Measurements from ENCODE around the gene DOCK1. TPM values are rescaled to one million over a fixed set of nuclear protein-coding genes. Genes with fewer than 3 reads are reported as not detected.

DOCK1 gene
- total RNA-seq, 1 donor from 2014 or later, result 57.8 TPM

DNA sequence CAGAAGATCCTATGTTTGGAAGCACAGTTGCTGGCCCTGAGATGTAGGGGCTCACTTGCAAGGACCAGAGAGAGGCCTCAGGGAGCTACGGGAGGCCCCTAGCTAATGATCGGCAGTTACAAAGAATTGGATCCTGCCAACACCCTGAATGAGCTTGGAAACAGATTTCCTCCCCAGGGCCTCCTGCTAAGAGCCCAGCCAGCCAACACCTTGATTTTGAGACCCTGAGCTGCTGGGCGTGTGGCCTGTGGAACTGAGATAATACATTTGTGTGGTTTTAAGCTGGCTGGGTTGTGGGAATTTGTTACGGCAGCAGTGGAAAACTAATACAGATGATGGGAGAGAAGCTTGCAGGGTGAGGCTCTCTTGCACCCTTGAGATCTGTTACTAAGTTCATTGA is 3.9 kb downstream of the DOCK1 start:
- TF ChIP-seq CTCF (IDR thresholded peaks at IDR 0.05), result no peak
- H3K9me3 Mint-ChIP-seq (ENCODE audit: low read depth), result no peaks in the 10 kb centered on the region
- H3K4me1 Mint-ChIP-seq (ENCODE audit: low read depth), result peaks cover 23% of the 10 kb centered on the region
- no peak overlapping the region for H3K27ac Mint-ChIP-seq (ENCODE audit: unreplicated experiment)
- peak; percentile 22 for DNase-seq (ENCODE audit: low spot score)
- H3K36me3 Mint-ChIP-seq (ENCODE audit: low read depth), result no peaks in the 10 kb centered on the region
- no peak overlapping the region for H3K4me3 Mint-ChIP-seq (ENCODE audit: unreplicated experiment)
- H3K27me3 Mint-ChIP-seq (ENCODE audit: low read depth), result no peaks in the 10 kb centered on the region

GRCh38 chr10:126910196-126910595 is 5.0 kb downstream of the DOCK1 start:
- Mint-ChIP-seq H3K27ac (ENCODE audit: unreplicated experiment) (no peak overlapping the region), H3K4me3 (ENCODE audit: unreplicated experiment) (no peak overlapping the region), H3K36me3 (ENCODE audit: low read depth) (no peaks in the 10 kb centered on the region), H3K27me3 (ENCODE audit: low read depth) (no peaks in the 10 kb centered on the region), H3K4me1 (ENCODE audit: low read depth) (peaks cover 16% of the 10 kb centered on the region), H3K9me3 (ENCODE audit: low read depth) (no peaks in the 10 kb centered on the region)
- DNase-seq (ENCODE audit: low spot score), result no peak
- TF ChIP-seq CTCF (IDR thresholded peaks at IDR 0.05), result no peak

GRCh38 chr10:126910798-126911197 is 5.6 kb downstream of the DOCK1 start:
- TF ChIP-seq CTCF (IDR thresholded peaks at IDR 0.05), result no peak
- H3K4me1 Mint-ChIP-seq (ENCODE audit: low read depth), result peaks cover 17% of the 10 kb centered on the region
- DNase-seq (ENCODE audit: low spot score), result no peak
- no peaks in the 10 kb centered on the region for H3K27me3 Mint-ChIP-seq (ENCODE audit: low read depth)
- no peak overlapping the region for H3K27ac Mint-ChIP-seq (ENCODE audit: unreplicated experiment)
- no peak overlapping the region for H3K4me3 Mint-ChIP-seq (ENCODE audit: unreplicated experiment)
- no peaks in the 10 kb centered on the region for H3K9me3 Mint-ChIP-seq (ENCODE audit: low read depth)
- H3K36me3 Mint-ChIP-seq (ENCODE audit: low read depth), result no peaks in the 10 kb centered on the region

DNA sequence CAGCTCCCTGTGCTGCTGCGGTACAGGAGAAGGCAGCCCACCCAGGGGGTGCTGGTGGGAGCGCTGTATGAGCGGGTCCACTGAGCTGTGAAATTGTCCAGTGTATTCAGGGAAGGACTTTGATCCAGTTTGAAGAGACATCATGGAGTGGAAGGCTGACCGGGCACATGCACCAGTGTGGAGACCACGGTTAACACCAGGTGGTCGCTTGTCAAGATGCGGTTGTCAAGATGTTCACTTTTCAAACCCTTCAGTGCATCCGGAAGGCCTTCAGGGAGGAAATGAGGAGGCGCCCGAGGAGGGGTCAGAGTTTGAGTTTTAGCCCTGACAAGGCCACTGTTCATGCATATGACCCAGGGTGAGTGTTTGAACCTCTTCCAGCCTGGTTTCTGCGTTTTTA is 6.1 kb downstream of the DOCK1 start:
- no peak overlapping the region for H3K27ac Mint-ChIP-seq (ENCODE audit: unreplicated experiment)
- H3K4me3 Mint-ChIP-seq (ENCODE audit: unreplicated experiment), result no peak overlapping the region
- H3K4me1 Mint-ChIP-seq (ENCODE audit: low read depth), result peaks cover 19% of the 10 kb centered on the region
- no peaks in the 10 kb centered on the region for H3K36me3 Mint-ChIP-seq (ENCODE audit: low read depth)
- DNase-seq (ENCODE audit: low spot score), result peak; percentile 48
- TF ChIP-seq CTCF (IDR thresholded peaks at IDR 0.05), result no peak
- H3K27me3 Mint-ChIP-seq (ENCODE audit: low read depth), result no peaks in the 10 kb centered on the region
- no peaks in the 10 kb centered on the region for H3K9me3 Mint-ChIP-seq (ENCODE audit: low read depth)

DNA sequence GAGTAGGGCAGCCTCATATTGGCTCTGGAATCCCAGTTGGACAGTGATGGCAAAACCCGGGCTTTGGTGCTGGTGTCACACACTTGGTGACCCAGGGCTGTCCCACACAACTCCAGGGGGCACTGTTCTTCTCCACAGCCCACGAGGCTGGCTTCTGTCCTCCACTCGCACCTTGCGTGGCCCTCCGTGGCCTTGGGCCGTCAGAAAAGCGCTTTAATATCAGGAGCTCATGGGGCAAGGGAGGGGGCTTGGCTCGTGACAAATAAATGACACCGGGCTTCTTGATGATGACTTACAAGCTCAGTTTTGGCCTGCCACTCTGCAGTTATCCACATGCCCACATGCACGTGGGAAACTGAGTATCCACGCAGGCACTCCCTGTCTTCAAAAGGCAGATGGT is 8.1 kb downstream of the DOCK1 start:
- Mint-ChIP-seq H3K9me3 (ENCODE audit: low read depth) (no peaks in the 10 kb centered on the region), H3K27me3 (ENCODE audit: low read depth) (no peaks in the 10 kb centered on the region), H3K27ac (ENCODE audit: unreplicated experiment) (no peak overlapping the region), H3K4me1 (ENCODE audit: low read depth) (peaks cover 16% of the 10 kb centered on the region), H3K4me3 (ENCODE audit: unreplicated experiment) (no peak overlapping the region), H3K36me3 (ENCODE audit: low read depth) (no peaks in the 10 kb centered on the region)
- no peak for TF ChIP-seq CTCF (IDR thresholded peaks at IDR 0.05)
- peak; percentile 72 for DNase-seq (ENCODE audit: low spot score)
